OCI-LY1 (cell line): Measurements from ENCODE around the gene UTP11.

Experiments used
- H2AFZ ChIP-seq: fragments of 200-600 bp; sonication (generic), shearing (Covaris generic); 2 replicates; pipeline ENCODE4 v1.6.0; 2014; ENCODE audit warnings: antibody characterized with exemption, mild to moderate bottlenecking, low read length
- H3F3A ChIP-seq: fragments of 200-600 bp; sonication (generic), shearing (Covaris generic); 2 replicates; pipeline ENCODE4 v1.6.0; 2014; ENCODE audit warnings: mild to moderate bottlenecking, antibody characterized with exemption, low read length, moderate library complexity; ENCODE audit not compliant: insufficient read depth
- H3K27ac ChIP-seq: fragments of 200-600 bp; sonication (generic); 2 replicates; pipeline ENCODE4 v1.5.1; 2014; ENCODE audit warnings: low read length, mixed run types, mild to moderate bottlenecking, low read depth; ENCODE audit not compliant: poor library complexity, severe bottlenecking
- H3K27me3 ChIP-seq: fragments of 200-600 bp; sonication (generic); 2 replicates; pipeline ENCODE4 v1.6.0; 2014; ENCODE audit warnings: antibody characterized with exemption, mild to moderate bottlenecking, low read length, moderate library complexity; ENCODE audit not compliant: insufficient read depth
- H3K36me3 ChIP-seq: fragments of 200-600 bp; sonication (generic); 2 replicates; pipeline ENCODE4 v1.6.1; 2014; ENCODE audit warnings: mild to moderate bottlenecking, antibody characterized with exemption, low read length, moderate library complexity, mixed read lengths; ENCODE audit not compliant: insufficient read depth
- H3K4me1 ChIP-seq: fragments of 200-600 bp; sonication (generic); 2 replicates; pipeline ENCODE4 v1.5.1; 2014; ENCODE audit warnings: mild to moderate bottlenecking, low read length, moderate library complexity; ENCODE audit not compliant: insufficient read depth, severe bottlenecking
- H3K4me2 ChIP-seq: fragments of 200-600 bp; sonication (generic), shearing (Covaris generic); 2 replicates; pipeline ENCODE4 v1.6.1; 2014; ENCODE audit warnings: low read length
- H3K4me3 ChIP-seq: fragments of 200-600 bp; sonication (generic); 2 replicates; pipeline ENCODE4 v1.5.1; 2014; ENCODE audit warnings: low read length, low read depth, mild to moderate bottlenecking, mixed read lengths; ENCODE audit not compliant: poor library complexity, severe bottlenecking
- H3K79me2 ChIP-seq: fragments of 200-600 bp; shearing (Covaris generic); 2 replicates; pipeline ENCODE4 v1.6.1; 2016; ENCODE audit warnings: mixed run types, low read length, mixed read lengths; ENCODE audit not compliant: insufficient read depth
- H3K9ac ChIP-seq: fragments of 200-600 bp; sonication (generic), shearing (Covaris generic); 2 replicates; pipeline ENCODE4 v1.6.1; 2014; ENCODE audit warnings: mild to moderate bottlenecking, low read length, mixed read lengths
- H3K9me2 ChIP-seq: fragments of 200-600 bp; sonication (generic), shearing (Covaris generic); 2 replicates; pipeline ENCODE4 v1.6.1; 2014; ENCODE audit warnings: low read depth, mild to moderate bottlenecking, low read length, mixed read lengths
- H3K9me3 ChIP-seq: fragments of 200-600 bp; shearing (Covaris generic); 2 replicates; pipeline ENCODE4 v1.6.1; 2014; ENCODE audit warnings: low read length, mixed read lengths
- H4K20me1 ChIP-seq: fragments of 200-600 bp; sonication (generic), shearing (Covaris generic); 2 replicates; pipeline ENCODE4 v1.6.0; 2016; ENCODE audit warnings: mild to moderate bottlenecking, low read length; ENCODE audit not compliant: insufficient read depth
- EZH2 ChIP-seq: fragments of 200-600 bp; sonication (generic), shearing (Covaris generic); IDR thresholded peaks from 2 replicates; pipeline ENCODE4 v1.8.0; 2017; ENCODE audit warnings: borderline replicate concordance, mixed run types, mild to moderate bottlenecking, antibody characterized with exemption, low read length, moderate library complexity, mixed read lengths
- TF ChIP-seq, protein P1 (sequence below): fragments of 200-600 bp; sonication (generic), shearing (Covaris generic); IDR thresholded peaks from 2 replicates; pipeline ENCODE4 v1.5.1; 2017; ENCODE audit warnings: mild to moderate bottlenecking, antibody characterized with exemption, low read length, moderate library complexity, mixed read lengths

Gene UTP11

GRCh38 chr1:38068980-38069340, 56.4 kb downstream of the UTP11 start:
- no peaks in the 10 kb centered on the region for H3K36me3 ChIP-seq
- H3K9me3 ChIP-seq: no peaks in the 10 kb centered on the region
- no peaks in the 10 kb centered on the region for H3K9me2 ChIP-seq
- no peak overlapping the region for H3K27ac ChIP-seq
- TF ChIP-seq, protein P1, sequence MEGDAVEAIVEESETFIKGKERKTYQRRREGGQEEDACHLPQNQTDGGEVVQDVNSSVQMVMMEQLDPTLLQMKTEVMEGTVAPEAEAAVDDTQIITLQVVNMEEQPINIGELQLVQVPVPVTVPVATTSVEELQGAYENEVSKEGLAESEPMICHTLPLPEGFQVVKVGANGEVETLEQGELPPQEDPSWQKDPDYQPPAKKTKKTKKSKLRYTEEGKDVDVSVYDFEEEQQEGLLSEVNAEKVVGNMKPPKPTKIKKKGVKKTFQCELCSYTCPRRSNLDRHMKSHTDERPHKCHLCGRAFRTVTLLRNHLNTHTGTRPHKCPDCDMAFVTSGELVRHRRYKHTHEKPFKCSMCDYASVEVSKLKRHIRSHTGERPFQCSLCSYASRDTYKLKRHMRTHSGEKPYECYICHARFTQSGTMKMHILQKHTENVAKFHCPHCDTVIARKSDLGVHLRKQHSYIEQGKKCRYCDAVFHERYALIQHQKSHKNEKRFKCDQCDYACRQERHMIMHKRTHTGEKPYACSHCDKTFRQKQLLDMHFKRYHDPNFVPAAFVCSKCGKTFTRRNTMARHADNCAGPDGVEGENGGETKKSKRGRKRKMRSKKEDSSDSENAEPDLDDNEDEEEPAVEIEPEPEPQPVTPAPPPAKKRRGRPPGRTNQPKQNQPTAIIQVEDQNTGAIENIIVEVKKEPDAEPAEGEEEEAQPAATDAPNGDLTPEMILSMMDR: no peak
- no peak for TF ChIP-seq EZH2
- no peak overlapping the region for H3K4me2 ChIP-seq
- no peak overlapping the region for H3K9ac ChIP-seq
- H3K27me3 ChIP-seq: no peaks in the 10 kb centered on the region; the same call in none of the 2 replicates
- H4K20me1 ChIP-seq: no peaks in the 10 kb centered on the region
- no peak overlapping the region for H3K4me3 ChIP-seq
- H3K4me1 ChIP-seq: no peaks in the 10 kb centered on the region
- no peaks in the 10 kb centered on the region for H3K79me2 ChIP-seq
- no peaks in the 10 kb centered on the region for H3F3A ChIP-seq
- H2AFZ ChIP-seq: no peak overlapping the region

DNA sequence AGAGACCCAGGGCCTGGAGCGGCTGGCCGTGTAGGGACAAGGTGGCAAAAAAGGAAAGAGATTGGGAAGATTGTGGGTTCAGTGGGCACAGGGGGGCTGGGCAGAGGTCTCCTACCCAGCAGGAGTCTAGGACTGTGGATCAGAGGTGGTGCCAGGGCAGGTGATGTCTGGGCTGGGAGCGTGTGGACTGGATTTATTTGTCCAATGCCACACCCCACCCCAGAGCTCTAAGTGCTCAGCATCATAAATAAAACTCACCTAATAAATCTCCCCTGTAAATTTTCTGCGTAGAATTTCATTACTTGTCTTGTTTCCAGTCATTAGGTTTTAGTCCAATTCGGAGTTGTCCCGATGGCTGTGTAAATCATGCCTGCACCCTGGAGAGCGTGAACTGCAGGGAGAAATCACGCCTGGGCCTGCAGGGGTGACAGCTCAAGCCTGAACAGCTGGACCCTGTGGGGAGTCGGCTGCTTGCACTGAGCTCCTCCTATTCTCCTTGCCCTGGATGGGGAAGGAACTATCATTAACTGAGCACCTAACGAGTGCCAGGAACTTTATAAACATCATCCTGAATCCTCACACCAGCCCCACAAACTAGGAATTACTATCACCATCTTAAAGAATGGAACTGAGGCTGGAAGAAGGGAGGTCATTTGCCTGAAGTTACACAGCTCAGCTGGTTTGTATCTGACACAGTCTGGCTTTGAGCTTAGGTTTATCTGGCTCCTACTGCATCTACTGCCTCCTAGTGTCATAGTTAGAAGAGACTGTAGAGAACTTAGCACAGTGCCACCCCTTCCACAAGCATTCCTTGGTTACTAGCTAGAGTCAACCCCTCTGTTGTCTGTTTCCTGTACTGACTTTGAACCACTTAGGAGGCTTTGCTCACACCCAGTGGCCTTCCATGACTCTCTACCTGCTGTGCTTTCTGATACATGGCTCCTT, 59.0 kb downstream of the UTP11 start:
- H3K9ac ChIP-seq: no peak overlapping the region
- H3K27ac ChIP-seq: no peak overlapping the region
- no peaks in the 10 kb centered on the region for H3K36me3 ChIP-seq
- TF ChIP-seq, protein P1: peak; percentile 45; the same call in 1 of the 2 replicates
- TF ChIP-seq EZH2: no peak
- H3K9me3 ChIP-seq: no peaks in the 10 kb centered on the region
- no peaks in the 10 kb centered on the region for H3K79me2 ChIP-seq
- H2AFZ ChIP-seq: no peak overlapping the region
- no peak overlapping the region for H3K4me2 ChIP-seq
- H3K9me2 ChIP-seq: no peaks in the 10 kb centered on the region
- H3K4me1 ChIP-seq: no peaks in the 10 kb centered on the region
- no peaks in the 10 kb centered on the region for H4K20me1 ChIP-seq
- H3F3A ChIP-seq: no peaks in the 10 kb centered on the region
- no peak overlapping the region for H3K4me3 ChIP-seq
- H3K27me3 ChIP-seq: no peaks in the 10 kb centered on the region; the same call in 1 of the 2 replicates

- H3K4me2 ChIP-seq: no peak overlapping the region
- H3K27me3 ChIP-seq: no peaks in the 10 kb centered on the region; the same call in 1 of the 2 replicates
- H3K9me3 ChIP-seq: no peaks in the 10 kb centered on the region
- no peaks in the 10 kb centered on the region for H3F3A ChIP-seq
- H3K27ac ChIP-seq: no peak overlapping the region
- no peak overlapping the region for H2AFZ ChIP-seq
- H4K20me1 ChIP-seq: no peaks in the 10 kb centered on the region
- TF ChIP-seq EZH2: no peak
- TF ChIP-seq, protein P1: no peak
- no peak overlapping the region for H3K4me3 ChIP-seq
- H3K79me2 ChIP-seq: no peaks in the 10 kb centered on the region
- H3K9me2 ChIP-seq: no peaks in the 10 kb centered on the region
- no peak overlapping the region for H3K9ac ChIP-seq
- H3K36me3 ChIP-seq: no peaks in the 10 kb centered on the region
- H3K4me1 ChIP-seq: no peaks in the 10 kb centered on the region
Measured at GRCh38 chr1:38072858-38073257, 60.3 kb downstream of the UTP11 start.
